Measurements from ENCODE around the gene RPS21. TPM values are rescaled to one million over a fixed set of nuclear protein-coding genes. Genes with fewer than 3 reads are reported as not detected.

RPS21 gene
- total and polyA plus RNA-seq, 2 of the 13 experiments (the other 11 are each of a cell fraction or from before 2014, with no cell fraction given) = 2,647 to 11,063 TPM

DNA sequence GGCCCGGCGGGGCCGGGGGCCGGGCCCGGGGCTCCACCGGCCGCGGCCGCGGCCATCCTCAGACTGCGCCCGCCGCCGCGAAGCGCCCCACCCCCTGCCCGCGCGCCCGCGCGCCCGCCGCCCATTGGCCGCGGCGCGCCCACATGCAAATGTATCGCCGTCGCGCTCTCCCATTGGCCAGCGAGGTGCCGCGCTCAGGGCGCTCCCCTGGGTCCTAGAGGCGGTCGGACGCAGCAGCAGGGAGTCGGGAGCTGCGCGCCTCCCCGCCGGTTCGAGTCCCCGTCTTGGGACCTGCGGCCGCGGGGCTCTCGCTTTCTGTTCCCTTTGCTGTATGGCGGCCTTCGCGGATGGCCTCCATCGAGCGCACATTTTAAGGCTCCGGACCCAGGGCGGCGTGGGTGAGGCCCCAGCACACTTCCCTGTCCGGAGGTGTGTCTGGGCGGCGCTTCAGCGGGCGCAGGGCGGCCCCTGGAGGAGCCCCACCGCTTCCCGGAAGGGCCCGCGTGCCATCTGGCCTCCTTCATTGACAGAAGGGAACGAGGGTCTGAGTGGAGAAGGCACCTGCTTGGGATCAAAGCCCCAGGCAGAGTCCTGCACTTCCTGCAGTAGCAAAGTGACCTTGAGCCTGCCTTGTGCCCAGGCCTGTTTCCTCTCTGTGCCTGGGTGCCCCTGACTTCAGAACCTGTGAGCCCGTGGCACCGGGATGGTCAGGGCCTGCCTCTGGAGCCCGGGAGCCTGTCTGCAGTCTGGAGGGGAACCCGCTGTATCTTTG is 20.5 kb downstream of the RPS21 start, which contains the start of gene CABLES2 (continued):
- TF ChIP-seq ZNF282 (IDR thresholded peaks at IDR 0.05; ENCODE audit: partially characterized antibody) (no peak), ZSCAN30 (CRISPR knock-in tag; IDR thresholded peaks at IDR 0.05) (no peak), ZNF775 (CRISPR knock-in tag; IDR thresholded peaks at IDR 0.05; ENCODE audit: borderline replicate concordance) (0 out of 2 replicates have a peak, but pooled peaks have one; percentile 81), NAIF1 (CRISPR knock-in tag; IDR thresholded peaks at IDR 0.05; ENCODE audit: borderline replicate concordance) (no peak; the same call in 1 of the 2 replicates), RFX5 (IDR thresholded peaks at IDR 0.05; ENCODE audit: low read depth, low read length) (no peak), NFE2 (CRISPR knock-in tag; IDR thresholded peaks at IDR 0.05) (no peak), FOXK1 (CRISPR knock-in tag; IDR thresholded peaks at IDR 0.05; ENCODE audit: borderline replicate concordance, low read depth) (peak; percentile 66; the same call in 1 of the 2 replicates), KLF16 (CRISPR knock-in tag; IDR thresholded peaks at IDR 0.05) (peak in 1 of 2 experiments; percentile 92; a peak in 2 of 4 replicates), ZNF260 (CRISPR knock-in tag; IDR thresholded peaks at IDR 0.05; ENCODE audit: borderline replicate concordance, low read depth) (no peak), HOXA5 (CRISPR knock-in tag; IDR thresholded peaks at IDR 0.05) (peak; percentile 95)
- TF ChIP-seq, protein P1, sequence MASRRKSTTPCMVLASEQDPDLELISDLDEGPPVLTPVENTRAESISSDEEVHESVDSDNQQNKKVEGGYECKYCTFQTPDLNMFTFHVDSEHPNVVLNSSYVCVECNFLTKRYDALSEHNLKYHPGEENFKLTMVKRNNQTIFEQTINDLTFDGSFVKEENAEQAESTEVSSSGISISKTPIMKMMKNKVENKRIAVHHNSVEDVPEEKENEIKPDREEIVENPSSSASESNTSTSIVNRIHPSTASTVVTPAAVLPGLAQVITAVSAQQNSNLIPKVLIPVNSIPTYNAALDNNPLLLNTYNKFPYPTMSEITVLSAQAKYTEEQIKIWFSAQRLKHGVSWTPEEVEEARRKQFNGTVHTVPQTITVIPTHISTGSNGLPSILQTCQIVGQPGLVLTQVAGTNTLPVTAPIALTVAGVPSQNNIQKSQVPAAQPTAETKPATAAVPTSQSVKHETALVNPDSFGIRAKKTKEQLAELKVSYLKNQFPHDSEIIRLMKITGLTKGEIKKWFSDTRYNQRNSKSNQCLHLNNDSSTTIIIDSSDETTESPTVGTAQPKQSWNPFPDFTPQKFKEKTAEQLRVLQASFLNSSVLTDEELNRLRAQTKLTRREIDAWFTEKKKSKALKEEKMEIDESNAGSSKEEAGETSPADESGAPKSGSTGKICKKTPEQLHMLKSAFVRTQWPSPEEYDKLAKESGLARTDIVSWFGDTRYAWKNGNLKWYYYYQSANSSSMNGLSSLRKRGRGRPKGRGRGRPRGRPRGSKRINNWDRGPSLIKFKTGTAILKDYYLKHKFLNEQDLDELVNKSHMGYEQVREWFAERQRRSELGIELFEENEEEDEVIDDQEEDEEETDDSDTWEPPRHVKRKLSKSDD (CRISPR knock-in tag; IDR thresholded peaks at IDR 0.05; ENCODE audit: low read depth) = 0 out of 2 replicates have a peak, but pooled peaks have one; percentile 48
- TF ChIP-seq, protein P2, sequence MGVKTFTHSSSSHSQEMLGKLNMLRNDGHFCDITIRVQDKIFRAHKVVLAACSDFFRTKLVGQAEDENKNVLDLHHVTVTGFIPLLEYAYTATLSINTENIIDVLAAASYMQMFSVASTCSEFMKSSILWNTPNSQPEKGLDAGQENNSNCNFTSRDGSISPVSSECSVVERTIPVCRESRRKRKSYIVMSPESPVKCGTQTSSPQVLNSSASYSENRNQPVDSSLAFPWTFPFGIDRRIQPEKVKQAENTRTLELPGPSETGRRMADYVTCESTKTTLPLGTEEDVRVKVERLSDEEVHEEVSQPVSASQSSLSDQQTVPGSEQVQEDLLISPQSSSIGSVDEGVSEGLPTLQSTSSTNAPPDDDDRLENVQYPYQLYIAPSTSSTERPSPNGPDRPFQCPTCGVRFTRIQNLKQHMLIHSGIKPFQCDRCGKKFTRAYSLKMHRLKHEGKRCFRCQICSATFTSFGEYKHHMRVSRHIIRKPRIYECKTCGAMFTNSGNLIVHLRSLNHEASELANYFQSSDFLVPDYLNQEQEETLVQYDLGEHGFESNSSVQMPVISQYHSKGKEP (CRISPR knock-in tag; IDR thresholded peaks at IDR 0.05) = no peak; the same call in 1 of the 2 replicates
- TF ChIP-seq, protein P3, sequence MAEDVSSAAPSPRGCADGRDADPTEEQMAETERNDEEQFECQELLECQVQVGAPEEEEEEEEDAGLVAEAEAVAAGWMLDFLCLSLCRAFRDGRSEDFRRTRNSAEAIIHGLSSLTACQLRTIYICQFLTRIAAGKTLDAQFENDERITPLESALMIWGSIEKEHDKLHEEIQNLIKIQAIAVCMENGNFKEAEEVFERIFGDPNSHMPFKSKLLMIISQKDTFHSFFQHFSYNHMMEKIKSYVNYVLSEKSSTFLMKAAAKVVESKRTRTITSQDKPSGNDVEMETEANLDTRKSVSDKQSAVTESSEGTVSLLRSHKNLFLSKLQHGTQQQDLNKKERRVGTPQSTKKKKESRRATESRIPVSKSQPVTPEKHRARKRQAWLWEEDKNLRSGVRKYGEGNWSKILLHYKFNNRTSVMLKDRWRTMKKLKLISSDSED (CRISPR knock-in tag; IDR thresholded peaks at IDR 0.05) = no peak
- TF ChIP-seq, protein P4, sequence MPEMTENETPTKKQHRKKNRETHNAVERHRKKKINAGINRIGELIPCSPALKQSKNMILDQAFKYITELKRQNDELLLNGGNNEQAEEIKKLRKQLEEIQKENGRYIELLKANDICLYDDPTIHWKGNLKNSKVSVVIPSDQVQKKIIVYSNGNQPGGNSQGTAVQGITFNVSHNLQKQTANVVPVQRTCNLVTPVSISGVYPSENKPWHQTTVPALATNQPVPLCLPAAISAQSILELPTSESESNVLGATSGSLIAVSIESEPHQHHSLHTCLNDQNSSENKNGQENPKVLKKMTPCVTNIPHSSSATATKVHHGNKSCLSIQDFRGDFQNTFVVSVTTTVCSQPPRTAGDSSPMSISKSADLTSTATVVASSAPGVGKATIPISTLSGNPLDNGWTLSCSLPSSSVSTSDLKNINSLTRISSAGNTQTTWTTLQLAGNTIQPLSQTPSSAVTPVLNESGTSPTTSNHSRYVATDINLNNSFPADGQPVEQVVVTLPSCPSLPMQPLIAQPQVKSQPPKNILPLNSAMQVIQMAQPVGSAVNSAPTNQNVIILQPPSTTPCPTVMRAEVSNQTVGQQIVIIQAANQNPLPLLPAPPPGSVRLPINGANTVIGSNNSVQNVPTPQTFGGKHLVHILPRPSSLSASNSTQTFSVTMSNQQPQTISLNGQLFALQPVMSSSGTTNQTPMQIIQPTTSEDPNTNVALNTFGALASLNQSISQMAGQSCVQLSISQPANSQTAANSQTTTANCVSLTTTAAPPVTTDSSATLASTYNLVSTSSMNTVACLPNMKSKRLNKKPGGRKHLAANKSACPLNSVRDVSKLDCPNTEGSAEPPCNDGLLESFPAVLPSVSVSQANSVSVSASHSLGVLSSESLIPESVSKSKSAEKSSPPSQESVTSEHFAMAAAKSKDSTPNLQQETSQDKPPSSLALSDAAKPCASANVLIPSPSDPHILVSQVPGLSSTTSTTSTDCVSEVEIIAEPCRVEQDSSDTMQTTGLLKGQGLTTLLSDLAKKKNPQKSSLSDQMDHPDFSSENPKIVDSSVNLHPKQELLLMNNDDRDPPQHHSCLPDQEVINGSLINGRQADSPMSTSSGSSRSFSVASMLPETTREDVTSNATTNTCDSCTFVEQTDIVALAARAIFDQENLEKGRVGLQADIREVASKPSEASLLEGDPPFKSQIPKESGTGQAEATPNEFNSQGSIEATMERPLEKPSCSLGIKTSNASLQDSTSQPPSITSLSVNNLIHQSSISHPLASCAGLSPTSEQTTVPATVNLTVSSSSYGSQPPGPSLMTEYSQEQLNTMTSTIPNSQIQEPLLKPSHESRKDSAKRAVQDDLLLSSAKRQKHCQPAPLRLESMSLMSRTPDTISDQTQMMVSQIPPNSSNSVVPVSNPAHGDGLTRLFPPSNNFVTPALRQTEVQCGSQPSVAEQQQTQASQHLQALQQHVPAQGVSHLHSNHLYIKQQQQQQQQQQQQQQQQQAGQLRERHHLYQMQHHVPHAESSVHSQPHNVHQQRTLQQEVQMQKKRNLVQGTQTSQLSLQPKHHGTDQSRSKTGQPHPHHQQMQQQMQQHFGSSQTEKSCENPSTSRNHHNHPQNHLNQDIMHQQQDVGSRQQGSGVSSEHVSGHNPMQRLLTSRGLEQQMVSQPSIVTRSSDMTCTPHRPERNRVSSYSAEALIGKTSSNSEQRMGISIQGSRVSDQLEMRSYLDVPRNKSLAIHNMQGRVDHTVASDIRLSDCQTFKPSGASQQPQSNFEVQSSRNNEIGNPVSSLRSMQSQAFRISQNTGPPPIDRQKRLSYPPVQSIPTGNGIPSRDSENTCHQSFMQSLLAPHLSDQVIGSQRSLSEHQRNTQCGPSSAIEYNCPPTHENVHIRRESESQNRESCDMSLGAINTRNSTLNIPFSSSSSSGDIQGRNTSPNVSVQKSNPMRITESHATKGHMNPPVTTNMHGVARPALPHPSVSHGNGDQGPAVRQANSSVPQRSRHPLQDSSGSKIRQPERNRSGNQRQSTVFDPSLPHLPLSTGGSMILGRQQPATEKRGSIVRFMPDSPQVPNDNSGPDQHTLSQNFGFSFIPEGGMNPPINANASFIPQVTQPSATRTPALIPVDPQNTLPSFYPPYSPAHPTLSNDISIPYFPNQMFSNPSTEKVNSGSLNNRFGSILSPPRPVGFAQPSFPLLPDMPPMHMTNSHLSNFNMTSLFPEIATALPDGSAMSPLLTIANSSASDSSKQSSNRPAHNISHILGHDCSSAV (CRISPR knock-in tag; IDR thresholded peaks at IDR 0.05; ENCODE audit: borderline replicate concordance) = no peak

All from HepG2 (cell line).